HL-60 (cell line): ENCODE data around the gene NAA38.

Experiments used
- CTCF ChIP-seq: IDR thresholded peaks from one replicate; pipeline ENCODE4 v1.5.1; 2011; ENCODE audit warnings: low read length, control low read depth, inconsistent platforms; ENCODE audit not compliant: insufficient read depth
- GABPA ChIP-seq: IDR thresholded peaks from 2 replicates; pipeline ENCODE4 v1.6.1; 2012; ENCODE audit warnings: low read depth
- POLR2AphosphoS5 ChIP-seq: IDR thresholded peaks from 2 replicates; pipeline ENCODE4 v1.6.1; 2012; ENCODE audit warnings: low read depth
- REST ChIP-seq: IDR thresholded peaks from 2 replicates; pipeline ENCODE4 v1.6.1; 2012; ENCODE audit warnings: low read depth; ENCODE audit not compliant: insufficient replicate concordance

GRCh38 chr17:7883781-7884386 is 26.5 kb upstream of the NAA38 start:
- TF ChIP-seq CTCF (no peak), POLR2AphosphoS5 (no peak), REST (no peak), GABPA (no peak)
